Tibial nerve (tissue), 4 donors: ENCODE results near the gene PHLDA1.

Experiments
- EP300 ChIP-seq, 2 donors: sonication (generic); formaldehyde crosslinking; IDR thresholded peaks; one replicate each; pipeline ENCODE4 v1.6.1; 2017; ENCODE audit warnings: antibody characterized with exemption in 2 of 2, mild to moderate bottlenecking in 1 of 2
- POLR2A ChIP-seq, 2 donors: fragments of 450-650 bp; IDR thresholded peaks; one replicate each; pipeline ENCODE4 v1.6.1; 2017; ENCODE audit warnings: antibody characterized with exemption in 2 of 2, mild to moderate bottlenecking in 2 of 2, moderate library complexity in 2 of 2
- TF ChIP-seq, protein P1 (sequence below), 5 experiments: fragments of 200-600 bp in 3 of 5; fragments of 450-650 bp in 2 of 5; sonication (generic) in 3 of 5; IDR thresholded peaks; one replicate each; pipeline ENCODE4 v1.5.1; 2016 to 2019; ENCODE audit warnings: antibody characterized with exemption in 5 of 5, mild to moderate bottlenecking in 3 of 5, moderate library complexity in 2 of 5

DNA sequence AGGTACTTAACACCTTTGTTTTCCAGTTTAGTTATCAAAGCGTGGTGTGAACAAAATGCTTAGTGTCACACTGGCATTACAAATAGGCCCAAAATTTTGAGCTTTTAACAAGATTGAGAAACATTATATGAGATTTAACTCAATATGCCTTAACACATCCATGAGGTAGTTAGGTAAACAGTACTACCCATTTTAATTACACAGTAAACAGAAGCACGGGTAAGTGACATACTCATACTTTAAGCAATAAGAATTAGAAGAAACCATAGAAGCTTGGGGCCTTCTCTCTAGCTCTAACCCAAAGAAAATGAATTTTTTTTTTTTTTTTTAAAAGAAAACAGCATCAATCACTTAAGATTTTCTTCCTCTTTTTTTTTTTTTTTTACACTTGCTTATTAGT lies 15.5 kb upstream of the PHLDA1 start:
- TF ChIP-seq, protein P1, sequence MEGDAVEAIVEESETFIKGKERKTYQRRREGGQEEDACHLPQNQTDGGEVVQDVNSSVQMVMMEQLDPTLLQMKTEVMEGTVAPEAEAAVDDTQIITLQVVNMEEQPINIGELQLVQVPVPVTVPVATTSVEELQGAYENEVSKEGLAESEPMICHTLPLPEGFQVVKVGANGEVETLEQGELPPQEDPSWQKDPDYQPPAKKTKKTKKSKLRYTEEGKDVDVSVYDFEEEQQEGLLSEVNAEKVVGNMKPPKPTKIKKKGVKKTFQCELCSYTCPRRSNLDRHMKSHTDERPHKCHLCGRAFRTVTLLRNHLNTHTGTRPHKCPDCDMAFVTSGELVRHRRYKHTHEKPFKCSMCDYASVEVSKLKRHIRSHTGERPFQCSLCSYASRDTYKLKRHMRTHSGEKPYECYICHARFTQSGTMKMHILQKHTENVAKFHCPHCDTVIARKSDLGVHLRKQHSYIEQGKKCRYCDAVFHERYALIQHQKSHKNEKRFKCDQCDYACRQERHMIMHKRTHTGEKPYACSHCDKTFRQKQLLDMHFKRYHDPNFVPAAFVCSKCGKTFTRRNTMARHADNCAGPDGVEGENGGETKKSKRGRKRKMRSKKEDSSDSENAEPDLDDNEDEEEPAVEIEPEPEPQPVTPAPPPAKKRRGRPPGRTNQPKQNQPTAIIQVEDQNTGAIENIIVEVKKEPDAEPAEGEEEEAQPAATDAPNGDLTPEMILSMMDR (IDR thresholded peaks at IDR 0.05): no peak
- TF ChIP-seq POLR2A (IDR thresholded peaks at IDR 0.05) (no peak), EP300 (IDR thresholded peaks at IDR 0.05) (no peak)
